Small intestine (tissue), 7 donors: ENCODE data around the gene DPRX. TPM values are rescaled to one million over a fixed set of nuclear protein-coding genes. Genes with fewer than 3 reads are reported as not detected.

ENCODE experiments used
- DNase-seq, 2 donors: peaks; one replicate each; pipeline versions ENCODE4 v3.0.0 to v3.0.0-alpha.2; 2013
- FAIRE-seq: peaks from 2 replicates; lab custom pipeline; 2012; peaks lifted over from hg19 to GRCh38; lab: Jason Lieb, UNC
- H3K27ac ChIP-seq, 3 donors: one replicate each; pipeline ENCODE4 v1.5.1; 2013; ENCODE audit warnings: low read length in 2 of 3, mild to moderate bottlenecking in 2 of 3, control low read depth in 1 of 3, inconsistent platforms in 1 of 3, low read depth in 1 of 3, moderate library complexity in 1 of 3
- H3K27me3 ChIP-seq, 3 donors: one replicate each; pipeline ENCODE4 v1.6.1; 2013; ENCODE audit warnings: low read length in 3 of 3, inconsistent platforms in 1 of 3; ENCODE audit not compliant: control insufficient read depth in 3 of 3, insufficient read depth in 3 of 3
- H3K36me3 ChIP-seq, 3 donors: one replicate each; pipeline ENCODE4 v1.6.1; 2013; ENCODE audit warnings: low read length in 3 of 3, inconsistent platforms in 1 of 3, low read depth in 1 of 3, mild to moderate bottlenecking in 1 of 3, moderate library complexity in 1 of 3; ENCODE audit not compliant: control insufficient read depth in 3 of 3, insufficient read depth in 2 of 3
- H3K4me1 ChIP-seq, 3 donors: one replicate each; pipeline ENCODE4 v1.6.1; 2013; ENCODE audit warnings: low read length in 2 of 3, inconsistent platforms in 1 of 3, low read depth in 1 of 3, mild to moderate bottlenecking in 1 of 3, moderate library complexity in 1 of 3; ENCODE audit not compliant: control insufficient read depth in 3 of 3, insufficient read depth in 2 of 3
- H3K4me3 ChIP-seq, 3 donors: one replicate each; pipeline ENCODE4 v1.5.1; 2013; ENCODE audit warnings: low read length in 3 of 3, control low read depth in 1 of 3, inconsistent platforms in 1 of 3, low read depth in 1 of 3, mild to moderate bottlenecking in 1 of 3, moderate library complexity in 1 of 3
- H3K9me3 ChIP-seq, 2 donors: one replicate each; pipeline ENCODE4 v1.6.1; 2013; ENCODE audit warnings: low read depth in 1 of 2, low read length in 1 of 2; ENCODE audit not compliant: control insufficient read depth in 2 of 2, insufficient read depth in 1 of 2
- WGBS, 3 donors: extraction: QIAGEN DNeasy Blood & Tissue Kit; methylation state at CpG; one replicate each; pipeline ENCODE4 v1.1.7; 2013; 5-methylcytosine and 5-hydroxymethylcytosine counted together
- polyA plus RNA-seq, 4 donors: library from polyadenylated mRNA; stranded (reverse) in 3 of 4; unstranded in 1 of 4; fragments of 200-250 nt in 3 of 4; fragments of 120-200 nt in 1 of 4; gene quantifications; one replicate each; pipeline versions ENCODE4 v1.2.1 to v1.2.3, GENCODE V29; 2013
- donor health status: healthy with polysubstance abuse.
- donor health status: control.
- donor health status: control.
- donor health status: Bipolar disorder and iron deficiency.
- donor health status: healthy.

Gene DPRX
- polyA plus RNA-seq, 4 donors = not detected

GRCh38 chr19:53634768-53635167 is 3.0 kb downstream of the DPRX start:
- no peaks in the 10 kb centered on the region for H3K4me1 ChIP-seq
- H3K27me3 ChIP-seq = peaks cover 0 to 2% (median 0%) of the 10 kb centered on the region in 3 donors
- H3K9me3 ChIP-seq = no peaks in the 10 kb centered on the region
- no peak for FAIRE-seq
- H3K36me3 ChIP-seq = no peaks in the 10 kb centered on the region
- DNase-seq = no peak
- H3K4me3 ChIP-seq = no peak overlapping the region
- no peak overlapping the region for H3K27ac ChIP-seq
- 64 to 67% (median 65%) methylated on average over 10 of the region's 10 CpGs for WGBS, 3 donors

- Histone ChIP-seq H3K4me1 (no peaks in the 10 kb centered on the region), H3K4me3 (no peak overlapping the region), H3K9me3 (no peaks in the 10 kb centered on the region), H3K27me3 (peaks cover 0 to 2% (median 0%) of the 10 kb centered on the region in 3 donors), H3K27ac (no peak overlapping the region), H3K36me3 (no peaks in the 10 kb centered on the region)
- DNase-seq = no peak
- 68 to 70% (median 69%) methylated on average over 7 of the region's 7 CpGs for WGBS, 3 donors
- no peak for FAIRE-seq
These were observed 7.7 kb downstream of the DPRX start for GRCh38 chr19:53639471-53639870.

GRCh38 chr19:53642381-53643099 is 10.7 kb downstream of the DPRX start:
- Histone ChIP-seq H3K27ac (no peak overlapping the region), H3K9me3 (peaks cover 0 to 7% of the 10 kb centered on the region in 2 donors), H3K4me1 (no peaks in the 10 kb centered on the region), H3K27me3 (no peaks in the 10 kb centered on the region), H3K4me3 (no peak overlapping the region), H3K36me3 (no peaks in the 10 kb centered on the region)
- 48 to 68% (median 63%) methylated on average over 8 of the region's 8 CpGs for WGBS, 3 donors
- no peak for DNase-seq
- FAIRE-seq = no peak

GRCh38 chr19:53644061-53644816 is 12.4 kb downstream of the DPRX start:
- no peak overlapping the region for H3K4me3 ChIP-seq
- DNase-seq (no peak), FAIRE-seq (no peak)
- 59 to 68% (median 62%) methylated on average over 4 of the region's 4 CpGs for WGBS, 3 donors
- H3K27ac ChIP-seq = no peak overlapping the region
- H3K4me1 ChIP-seq = no peaks in the 10 kb centered on the region
- no peaks in the 10 kb centered on the region for H3K36me3 ChIP-seq
- peaks cover 3 to 16% of the 10 kb centered on the region in 2 donors for H3K9me3 ChIP-seq
- H3K27me3 ChIP-seq = no peaks in the 10 kb centered on the region

GRCh38 chr19:53646144-53646543 is 14.3 kb downstream of the DPRX start:
- Histone ChIP-seq H3K27me3 (no peaks in the 10 kb centered on the region), H3K4me1 (no peaks in the 10 kb centered on the region), H3K36me3 (no peaks in the 10 kb centered on the region), H3K4me3 (no peak overlapping the region), H3K9me3 (peaks cover 4 to 32% of the 10 kb centered on the region in 2 donors), H3K27ac (no peak overlapping the region)
- DNase-seq (no peak), FAIRE-seq (no peak)
- 90 to 93% (median 90%) methylated on average over 2 of the region's 2 CpGs for WGBS, 3 donors

GRCh38 chr19:53647350-53647749 is 15.6 kb downstream of the DPRX start:
- no peak for FAIRE-seq
- H3K36me3 ChIP-seq = no peaks in the 10 kb centered on the region
- H3K9me3 ChIP-seq = peaks cover 4 to 34% of the 10 kb centered on the region in 2 donors
- no peak overlapping the region for H3K4me3 ChIP-seq
- no peaks in the 10 kb centered on the region for H3K4me1 ChIP-seq
- 94 to 95% (median 95%) methylated on average over 12 to 13 of the region's 13 CpGs for WGBS, 3 donors
- no peak overlapping the region for H3K27ac ChIP-seq
- H3K27me3 ChIP-seq = no peaks in the 10 kb centered on the region
- DNase-seq = no peak

- H3K4me3 ChIP-seq = no peak overlapping the region
- 95 to 97% (median 97%) methylated on average over 33 of the region's 33 CpGs for WGBS, 3 donors
- FAIRE-seq (no peak), DNase-seq (no peak)
- H3K27ac ChIP-seq = no peak overlapping the region
- H3K9me3 ChIP-seq = peaks cover 4 to 38% of the 10 kb centered on the region in 2 donors
- H3K4me1 ChIP-seq = no peaks in the 10 kb centered on the region
- no peaks in the 10 kb centered on the region for H3K36me3 ChIP-seq
- no peaks in the 10 kb centered on the region for H3K27me3 ChIP-seq
These were observed 16.0 kb downstream of the DPRX start for GRCh38 chr19:53647792-53648191.

GRCh38 chr19:53649746-53650593 is 18.2 kb downstream of the DPRX start:
- Histone ChIP-seq H3K27me3 (no peaks in the 10 kb centered on the region), H3K4me3 (no peak overlapping the region), H3K36me3 (no peaks in the 10 kb centered on the region), H3K27ac (no peak overlapping the region), H3K9me3 (peaks cover 4 to 43% of the 10 kb centered on the region in 2 donors), H3K4me1 (no peaks in the 10 kb centered on the region)
- FAIRE-seq (no peak), DNase-seq (no peak)
- WGBS, 3 donors = 94 to 96% (median 94%) methylated on average over 34 of the region's 34 CpGs
